Measurements from ENCODE around the gene PRKN.

The PRKN gene

GRCh38 chr6:162063666-162064065, 663.9 kb downstream of the PRKN start:
- TF ChIP-seq CTCF (IDR thresholded peaks at IDR 0.05; ENCODE audit: low read depth, low read length) = no peak
- H3K4me3 ChIP-seq (ENCODE audit: low read depth, low read length) = no peak overlapping the region

- H3K4me3 ChIP-seq (ENCODE audit: low read depth, low read length) = no peak overlapping the region
- TF ChIP-seq CTCF (IDR thresholded peaks at IDR 0.05; ENCODE audit: low read depth, low read length) = no peak
Measured at GRCh38 chr6:162058281-162058875, 669.2 kb downstream of the PRKN start.

GRCh38 chr6:162056745-162057144, 670.8 kb downstream of the PRKN start:
- TF ChIP-seq CTCF (IDR thresholded peaks at IDR 0.05; ENCODE audit: low read depth, low read length) = no peak
- H3K4me3 ChIP-seq (ENCODE audit: low read depth, low read length) = no peak overlapping the region

GRCh38 chr6:162056061-162056460, 671.5 kb downstream of the PRKN start:
- H3K4me3 ChIP-seq (ENCODE audit: low read depth, low read length) = no peak overlapping the region
- no peak for TF ChIP-seq CTCF (IDR thresholded peaks at IDR 0.05; ENCODE audit: low read depth, low read length)

- no peak for TF ChIP-seq CTCF (IDR thresholded peaks at IDR 0.05; ENCODE audit: low read depth, low read length)
- no peak overlapping the region for H3K4me3 ChIP-seq (ENCODE audit: low read depth, low read length)
Measured at GRCh38 chr6:162055365-162055764, 672.2 kb downstream of the PRKN start.

- H3K4me3 ChIP-seq (ENCODE audit: low read depth, low read length) = no peak overlapping the region
- TF ChIP-seq CTCF (IDR thresholded peaks at IDR 0.05; ENCODE audit: low read depth, low read length) = no peak
Measured at GRCh38 chr6:162053084-162053483, 674.5 kb downstream of the PRKN start.

- TF ChIP-seq CTCF (IDR thresholded peaks at IDR 0.05; ENCODE audit: low read depth, low read length) = no peak
- no peak overlapping the region for H3K4me3 ChIP-seq (ENCODE audit: low read depth, low read length)
Measured at GRCh38 chr6:162050579-162050978, 677.0 kb downstream of the PRKN start.

Measured in WI38 (cell line).